ENCODE measurements around the gene ESYT3.

GRCh38 chr3:138397983-138398382 lies 36.4 kb upstream of the ESYT3 start:
- no peak for TF ChIP-seq CTCF (IDR thresholded peaks at IDR 0.05; ENCODE audit: insufficient read depth, low read length, poor library complexity, severe bottlenecking)
- TF ChIP-seq EZH2phosphoT487 (conservative IDR thresholded peaks at IDR 0.05; ENCODE audit: low read length): no peak
